ENCODE results near the gene LARP4.
"Not testable (repeated sequence)": the region's sequence is repeated elsewhere in the genome, so short reads cannot be mapped to it uniquely, and the experiment has no call there.

The LARP4 gene

GRCh38 chr12:50400638-50401499 lies at the start of gene LARP4:
Gene LARP4 (plus strand): TSS chr12:50400885. CDS start chr12:50401011, 126 bp downstream.
- H3K9ac ChIP-seq (ENCODE audit: low read length) = peak within 1 kb of the TSS; percentile 87
- H3K36me3 ChIP-seq (ENCODE audit: control insufficient read depth, insufficient read depth, low read length) = no peaks in the 10 kb centered on the region
- H3K4me1 ChIP-seq (ENCODE audit: control insufficient read depth, insufficient read depth, low read length) = 0 out of 2 replicates have a peak, but pooled peaks cover 7% of the 10 kb centered on the region
- peak within 1 kb of the TSS; percentile 89 for H3K4me3 ChIP-seq (ENCODE audit: low read depth, low read length)
- peak within 1 kb of the TSS; percentile 73 for H3K27ac ChIP-seq (ENCODE audit: low read depth, low read length)
- H3K27me3 ChIP-seq (ENCODE audit: control insufficient read depth, insufficient read depth, low read length) = no peaks in the 10 kb centered on the region
- no peaks in the 10 kb centered on the region for H3K9me3 ChIP-seq (ENCODE audit: control insufficient read depth, insufficient read depth, low read depth, low read length)

DNA sequence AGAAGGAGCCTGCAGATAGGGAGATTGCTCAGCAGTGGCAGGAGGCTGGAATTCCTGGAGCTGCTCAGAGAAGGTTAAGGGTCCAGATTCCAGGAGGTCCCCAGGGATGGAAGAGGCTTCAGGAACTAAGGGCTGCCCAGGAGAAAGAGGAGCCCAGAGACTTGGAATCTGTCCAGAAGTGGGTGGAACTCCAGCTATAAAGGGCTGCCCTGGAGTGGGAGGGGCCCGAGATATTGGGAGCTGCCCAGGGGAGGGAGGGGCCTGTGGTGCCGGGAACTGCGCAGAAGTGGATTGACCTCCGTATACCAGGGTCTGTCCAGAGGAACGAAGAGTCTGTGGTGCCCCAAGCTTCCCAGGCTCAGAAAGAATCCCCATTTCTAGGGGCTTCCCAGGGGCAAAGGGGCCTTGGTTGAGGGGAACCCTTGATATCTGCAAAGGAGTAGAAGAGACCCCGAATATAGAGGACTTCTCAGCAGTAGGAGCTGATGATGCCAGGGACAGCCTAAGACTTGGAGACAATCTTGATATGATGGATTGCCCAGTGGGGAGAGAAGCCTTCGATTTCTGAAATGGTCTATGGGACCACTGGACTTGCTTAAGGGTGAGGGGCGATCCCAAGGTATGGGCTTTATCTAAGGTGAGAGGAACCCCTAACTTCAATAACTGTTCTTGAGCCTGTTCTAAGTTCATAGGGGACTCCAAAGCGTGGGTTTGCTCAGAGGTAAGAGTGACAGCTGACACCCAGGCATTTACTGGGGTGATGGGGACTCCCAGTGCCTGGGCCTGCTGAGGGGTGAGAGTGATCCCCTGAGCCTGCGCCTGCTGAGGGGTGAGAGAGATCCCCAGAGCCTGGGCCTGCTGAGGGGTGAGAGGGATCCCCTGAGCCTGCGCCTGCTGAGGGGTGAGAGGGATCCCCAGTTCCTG lies 49.3 kb upstream of the LARP4 start:
- no peaks in the 10 kb centered on the region for H3K27me3 ChIP-seq (ENCODE audit: control insufficient read depth, insufficient read depth, low read length)
- H3K27ac ChIP-seq (ENCODE audit: low read depth, low read length) = no peak overlapping the region

DNA sequence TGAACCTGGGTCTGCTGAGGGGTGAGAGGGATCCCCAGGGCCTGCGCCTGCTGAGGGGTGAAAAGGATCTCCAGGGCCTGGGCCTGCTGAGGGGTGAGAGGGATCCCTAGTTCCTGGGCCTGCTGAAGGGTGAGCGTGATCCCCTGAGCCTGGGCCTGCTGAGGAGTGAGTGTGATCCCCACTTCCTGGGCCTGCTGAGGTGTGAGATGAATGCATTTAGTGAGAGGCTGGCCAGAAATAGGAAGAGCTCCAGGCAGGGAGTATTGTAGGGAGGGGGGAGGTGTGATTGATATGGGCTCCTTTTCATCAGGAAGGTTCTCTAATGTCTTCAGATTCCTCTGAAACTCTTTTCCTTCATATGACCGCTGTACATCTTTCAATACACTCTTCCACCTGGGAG lies 47.3 kb upstream of the LARP4 start:
- H3K9me3 ChIP-seq (ENCODE audit: control insufficient read depth, insufficient read depth, low read depth, low read length) = no peaks in the 10 kb centered on the region
- no peaks in the 10 kb centered on the region for H3K36me3 ChIP-seq (ENCODE audit: control insufficient read depth, insufficient read depth, low read length)
- no peaks in the 10 kb centered on the region for H3K27me3 ChIP-seq (ENCODE audit: control insufficient read depth, insufficient read depth, low read length)
- no peak overlapping the region for H3K4me3 ChIP-seq (ENCODE audit: low read depth, low read length)
- H3K27ac ChIP-seq (ENCODE audit: low read depth, low read length) = no peak overlapping the region; the same call in 1 of the 2 replicates
- H3K4me1 ChIP-seq (ENCODE audit: control insufficient read depth, insufficient read depth, low read length) = peaks cover 9% of the 10 kb centered on the region
- peak overlapping the region; percentile 17 for H3K9ac ChIP-seq (ENCODE audit: low read length)

More for the DNA sequence above, 49.3 kb upstream of the LARP4 start:
- Histone ChIP-seq H3K9me3 (ENCODE audit: control insufficient read depth, insufficient read depth, low read depth, low read length) (no peaks in the 10 kb centered on the region), H3K4me1 (ENCODE audit: control insufficient read depth, insufficient read depth, low read length) (peaks cover 9% of the 10 kb centered on the region), H3K9ac (ENCODE audit: low read length) (no peak overlapping the region), H3K36me3 (ENCODE audit: control insufficient read depth, insufficient read depth, low read length) (no peaks in the 10 kb centered on the region), H3K4me3 (ENCODE audit: low read depth, low read length) (no peak overlapping the region)

GRCh38 chr12:50353869-50354593 lies 46.7 kb upstream of the LARP4 start:
- no peaks in the 10 kb centered on the region for H3K36me3 ChIP-seq (ENCODE audit: control insufficient read depth, insufficient read depth, low read length)
- peaks cover 9% of the 10 kb centered on the region for H3K4me1 ChIP-seq (ENCODE audit: control insufficient read depth, insufficient read depth, low read length)
- H3K27me3 ChIP-seq (ENCODE audit: control insufficient read depth, insufficient read depth, low read length) = no peaks in the 10 kb centered on the region
- no peak overlapping the region for H3K4me3 ChIP-seq (ENCODE audit: low read depth, low read length)
- H3K9me3 ChIP-seq (ENCODE audit: control insufficient read depth, insufficient read depth, low read depth, low read length) = no peaks in the 10 kb centered on the region
- H3K9ac ChIP-seq (ENCODE audit: low read length) = peak overlapping the region; percentile 17
- H3K27ac ChIP-seq (ENCODE audit: low read depth, low read length) = no peak overlapping the region

- Histone ChIP-seq H3K27ac (ENCODE audit: low read depth, low read length) (no peak overlapping the region), H3K27me3 (ENCODE audit: control insufficient read depth, insufficient read depth, low read length) (no peaks in the 10 kb centered on the region), H3K4me3 (ENCODE audit: low read depth, low read length) (no peak overlapping the region), H3K9ac (ENCODE audit: low read length) (no peak overlapping the region), H3K4me1 (ENCODE audit: control insufficient read depth, insufficient read depth, low read length) (peaks cover 9% of the 10 kb centered on the region), H3K9me3 (ENCODE audit: control insufficient read depth, insufficient read depth, low read depth, low read length) (no peaks in the 10 kb centered on the region), H3K36me3 (ENCODE audit: control insufficient read depth, insufficient read depth, low read length) (no peaks in the 10 kb centered on the region)
Observed at GRCh38 chr12:50354908-50355307, 45.8 kb upstream of the LARP4 start.

- H3K4me1 ChIP-seq (ENCODE audit: control insufficient read depth, insufficient read depth, low read length) = peaks cover 9% of the 10 kb centered on the region
- no peaks in the 10 kb centered on the region for H3K36me3 ChIP-seq (ENCODE audit: control insufficient read depth, insufficient read depth, low read length)
- no peak overlapping the region for H3K4me3 ChIP-seq (ENCODE audit: low read depth, low read length)
- H3K27me3 ChIP-seq (ENCODE audit: control insufficient read depth, insufficient read depth, low read length) = no peaks in the 10 kb centered on the region
- H3K27ac ChIP-seq (ENCODE audit: low read depth, low read length) = no peak overlapping the region
- no peaks in the 10 kb centered on the region for H3K9me3 ChIP-seq (ENCODE audit: control insufficient read depth, insufficient read depth, low read depth, low read length)
- no peak overlapping the region for H3K9ac ChIP-seq (ENCODE audit: low read length)
Observed at GRCh38 chr12:50355365-50355764, 45.3 kb upstream of the LARP4 start.

- Histone ChIP-seq H3K9ac (ENCODE audit: low read length) (no peak overlapping the region), H3K9me3 (ENCODE audit: control insufficient read depth, insufficient read depth, low read depth, low read length) (no peaks in the 10 kb centered on the region), H3K36me3 (ENCODE audit: control insufficient read depth, insufficient read depth, low read length) (no peaks in the 10 kb centered on the region), H3K4me1 (ENCODE audit: control insufficient read depth, insufficient read depth, low read length) (no peaks in the 10 kb centered on the region), H3K27ac (ENCODE audit: low read depth, low read length) (no peak overlapping the region), H3K27me3 (ENCODE audit: control insufficient read depth, insufficient read depth, low read length) (no peaks in the 10 kb centered on the region), H3K4me3 (ENCODE audit: low read depth, low read length) (no peak overlapping the region)
Observed at GRCh38 chr12:50362671-50363070, 38.0 kb upstream of the LARP4 start.

DNA sequence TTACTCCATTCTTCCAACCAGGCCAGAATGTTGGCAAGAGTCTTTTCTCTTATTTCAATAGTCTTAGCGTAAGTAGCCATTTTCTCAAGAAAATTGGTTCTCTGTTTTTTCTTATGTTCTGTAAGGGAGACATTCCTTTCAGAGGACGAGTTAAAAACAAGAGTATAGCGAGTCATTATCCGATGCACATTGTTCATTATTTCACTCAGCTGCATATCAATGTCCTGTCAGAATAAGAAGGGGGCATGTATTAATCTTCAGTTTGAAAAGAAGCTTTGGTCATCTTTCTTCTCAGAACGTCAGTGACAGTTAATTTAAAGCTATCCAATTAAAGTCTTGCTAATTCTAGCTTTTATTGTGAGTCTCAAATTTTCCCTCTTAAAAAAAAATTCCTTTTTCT lies 37.5 kb upstream of the LARP4 start:
- Histone ChIP-seq H3K27me3 (ENCODE audit: control insufficient read depth, insufficient read depth, low read length) (no peaks in the 10 kb centered on the region), H3K4me3 (ENCODE audit: low read depth, low read length) (no peak overlapping the region), H3K27ac (ENCODE audit: low read depth, low read length) (no peak overlapping the region), H3K9me3 (ENCODE audit: control insufficient read depth, insufficient read depth, low read depth, low read length) (no peaks in the 10 kb centered on the region), H3K36me3 (ENCODE audit: control insufficient read depth, insufficient read depth, low read length) (no peaks in the 10 kb centered on the region), H3K9ac (ENCODE audit: low read length) (no peak overlapping the region), H3K4me1 (ENCODE audit: control insufficient read depth, insufficient read depth, low read length) (no peaks in the 10 kb centered on the region)

DNA sequence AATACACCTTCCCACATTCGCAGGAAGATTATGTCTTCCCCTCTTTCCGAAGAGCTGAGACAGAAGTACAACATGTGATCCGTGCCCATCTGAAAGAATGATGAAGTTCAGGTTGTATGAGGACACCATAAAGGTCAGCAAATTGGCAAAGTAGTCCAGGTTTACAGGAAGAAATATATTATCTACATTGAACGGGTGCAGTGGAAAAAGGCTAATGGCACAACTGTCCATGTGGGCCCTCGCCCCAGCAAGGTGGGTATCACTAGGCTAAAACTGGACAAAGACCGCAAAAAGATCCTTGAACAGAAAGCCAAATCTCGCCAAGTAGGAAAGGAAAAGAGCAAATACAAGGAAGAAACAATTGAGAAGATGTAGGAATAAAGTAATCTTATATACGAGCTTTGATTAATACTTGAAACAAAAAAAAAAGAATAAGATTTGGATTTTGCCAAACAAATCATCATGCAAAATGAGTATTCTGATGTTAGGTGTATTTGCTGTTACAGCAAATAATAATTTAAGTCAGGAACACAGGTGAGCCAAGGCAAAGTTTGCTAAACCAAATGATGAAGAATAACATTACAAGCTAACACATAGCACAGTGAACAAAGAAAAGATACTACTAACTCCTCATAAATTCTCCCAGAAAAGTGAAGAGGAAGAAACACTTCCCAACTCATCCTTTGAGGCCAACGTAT lies 34.8 kb upstream of the LARP4 start:
- Histone ChIP-seq H3K4me1 (ENCODE audit: control insufficient read depth, insufficient read depth, low read length) (no peaks in the 10 kb centered on the region), H3K36me3 (ENCODE audit: control insufficient read depth, insufficient read depth, low read length) (no peaks in the 10 kb centered on the region), H3K9me3 (ENCODE audit: control insufficient read depth, insufficient read depth, low read depth, low read length) (no peaks in the 10 kb centered on the region), H3K27ac (ENCODE audit: low read depth, low read length) (no peak overlapping the region), H3K4me3 (ENCODE audit: low read depth, low read length) (no peak overlapping the region), H3K9ac (ENCODE audit: low read length) (no peak overlapping the region), H3K27me3 (ENCODE audit: control insufficient read depth, insufficient read depth, low read length) (no peaks in the 10 kb centered on the region)

DNA sequence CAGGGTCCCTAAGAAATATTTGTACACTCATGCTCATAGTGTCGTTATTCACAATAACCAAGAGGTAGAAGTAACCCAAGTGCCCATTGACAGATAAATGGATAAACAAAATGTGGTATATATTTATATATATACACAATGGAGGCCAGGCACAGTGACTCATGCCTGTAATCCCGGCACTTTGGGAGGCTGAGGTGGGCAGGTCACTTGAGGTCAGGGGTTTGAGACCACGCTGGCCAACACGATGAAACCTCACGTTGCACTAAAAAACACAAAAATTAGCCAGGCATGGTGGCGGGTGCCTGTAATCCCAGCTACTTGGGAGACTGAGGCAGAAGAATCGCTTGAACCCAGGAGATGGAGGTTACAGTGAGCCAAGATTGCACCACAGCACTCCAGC lies 30.0 kb upstream of the LARP4 start:
- not testable (repeated sequence) for H3K36me3 ChIP-seq (ENCODE audit: control insufficient read depth, insufficient read depth, low read length); H3K27me3 ChIP-seq (ENCODE audit: control insufficient read depth, insufficient read depth, low read length)

More for the DNA sequence above, 30.0 kb upstream of the LARP4 start:
- not testable (repeated sequence) for H3K9me3 ChIP-seq (ENCODE audit: control insufficient read depth, insufficient read depth, low read depth, low read length); H3K27ac ChIP-seq (ENCODE audit: low read depth, low read length); H3K4me3 ChIP-seq (ENCODE audit: low read depth, low read length); H3K9ac ChIP-seq (ENCODE audit: low read length); H3K4me1 ChIP-seq (ENCODE audit: control insufficient read depth, insufficient read depth, low read length)

Measured in HUES6 (cell line).